Coronary artery (tissue), 2 donors: Measurements from ENCODE around the gene PDZD8.

Experiments used
- DNase-seq: peaks from one replicate; pipeline ENCODE4 v3.0.0-alpha.2; 2017; ENCODE audit warnings: low spot score
- H3K27ac ChIP-seq, 2 donors: fragments of 200-600 bp; sonication (generic); one replicate each; pipeline ENCODE4 v1.5.1; 2016 to 2019
- H3K4me3 ChIP-seq: fragments of 200-600 bp; sonication (generic); 2 replicates; pipeline ENCODE4 v1.5.1; 2016; ENCODE audit warnings: mild to moderate bottlenecking, moderate library complexity
- TF ChIP-seq, protein P1 (sequence below): fragments of 200-600 bp; sonication (generic); IDR thresholded peaks from one replicate; pipeline ENCODE4 v1.5.1; 2019; ENCODE audit warnings: antibody characterized with exemption

The PDZD8 gene

DNA sequence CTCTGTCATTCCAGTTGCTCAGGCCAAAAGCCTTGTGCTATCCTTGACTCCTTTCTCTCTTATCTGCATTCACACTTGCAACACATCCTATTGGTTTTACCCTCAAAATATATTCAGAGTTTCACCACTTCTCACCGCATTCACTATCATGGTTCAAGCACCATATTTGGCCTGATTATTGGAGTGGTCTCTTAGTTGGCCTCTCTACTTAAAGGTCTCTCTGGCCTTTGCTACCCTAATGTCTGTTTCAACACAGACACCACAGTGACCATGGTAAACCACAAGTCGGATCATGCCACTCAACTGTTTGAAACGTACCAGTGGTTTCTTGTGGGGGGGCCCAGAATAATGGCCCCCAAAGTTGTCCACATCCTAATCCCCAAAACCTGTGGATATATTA is 15.2 kb upstream of the PDZD8 start:
- TF ChIP-seq, protein P1, sequence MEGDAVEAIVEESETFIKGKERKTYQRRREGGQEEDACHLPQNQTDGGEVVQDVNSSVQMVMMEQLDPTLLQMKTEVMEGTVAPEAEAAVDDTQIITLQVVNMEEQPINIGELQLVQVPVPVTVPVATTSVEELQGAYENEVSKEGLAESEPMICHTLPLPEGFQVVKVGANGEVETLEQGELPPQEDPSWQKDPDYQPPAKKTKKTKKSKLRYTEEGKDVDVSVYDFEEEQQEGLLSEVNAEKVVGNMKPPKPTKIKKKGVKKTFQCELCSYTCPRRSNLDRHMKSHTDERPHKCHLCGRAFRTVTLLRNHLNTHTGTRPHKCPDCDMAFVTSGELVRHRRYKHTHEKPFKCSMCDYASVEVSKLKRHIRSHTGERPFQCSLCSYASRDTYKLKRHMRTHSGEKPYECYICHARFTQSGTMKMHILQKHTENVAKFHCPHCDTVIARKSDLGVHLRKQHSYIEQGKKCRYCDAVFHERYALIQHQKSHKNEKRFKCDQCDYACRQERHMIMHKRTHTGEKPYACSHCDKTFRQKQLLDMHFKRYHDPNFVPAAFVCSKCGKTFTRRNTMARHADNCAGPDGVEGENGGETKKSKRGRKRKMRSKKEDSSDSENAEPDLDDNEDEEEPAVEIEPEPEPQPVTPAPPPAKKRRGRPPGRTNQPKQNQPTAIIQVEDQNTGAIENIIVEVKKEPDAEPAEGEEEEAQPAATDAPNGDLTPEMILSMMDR, result no peak

DNA sequence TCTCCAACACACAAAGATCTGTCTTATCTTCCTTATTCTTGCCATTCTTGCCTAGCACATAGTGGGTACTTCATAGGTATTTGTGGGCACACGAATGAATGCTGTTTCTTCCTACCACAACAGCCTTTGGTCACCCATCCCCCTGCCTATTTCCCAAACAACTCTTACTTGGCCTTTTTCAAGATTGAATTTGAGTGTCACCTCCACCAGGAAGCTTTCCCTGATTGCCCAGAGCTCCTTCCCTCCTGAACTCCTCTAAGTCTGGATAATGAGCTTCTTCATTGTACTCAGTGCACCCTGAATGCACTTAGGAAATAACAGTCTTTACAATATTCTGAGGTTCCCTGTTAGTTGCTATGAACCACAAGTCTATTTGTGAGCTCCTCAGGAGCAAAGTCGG is 11.6 kb upstream of the PDZD8 start:
- TF ChIP-seq, protein P1, result no peak
- no peak overlapping the region for H3K4me3 ChIP-seq
- no peak for DNase-seq
- no peak overlapping the region for H3K27ac ChIP-seq

More for the DNA sequence above, 15.2 kb upstream of the PDZD8 start:
- DNase-seq, result no peak
- Histone ChIP-seq H3K27ac (no peak overlapping the region), H3K4me3 (no peak overlapping the region)

DNA sequence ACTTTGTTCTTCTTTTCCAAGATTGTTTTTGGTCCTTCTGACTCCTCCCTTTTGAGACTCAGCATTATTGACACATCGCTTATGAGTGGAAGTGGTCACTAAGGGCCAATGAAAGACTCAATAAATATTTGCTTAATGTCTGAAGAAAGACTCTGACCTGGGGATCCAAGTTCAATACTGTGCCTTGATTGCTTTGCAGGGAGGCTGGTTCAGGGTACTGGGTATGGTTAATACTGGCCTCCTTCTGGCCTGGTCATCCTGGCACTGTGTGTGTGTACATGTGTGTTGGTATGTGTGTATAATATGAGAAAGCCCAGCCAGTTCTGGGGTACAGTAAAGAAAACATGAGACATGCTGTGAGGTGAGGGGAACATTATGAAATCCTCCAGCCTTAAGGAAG is 7.6 kb upstream of the PDZD8 start:
- TF ChIP-seq, protein P1, result no peak
- H3K4me3 ChIP-seq, result no peak overlapping the region
- DNase-seq, result no peak
- H3K27ac ChIP-seq, result no peak overlapping the region

DNA sequence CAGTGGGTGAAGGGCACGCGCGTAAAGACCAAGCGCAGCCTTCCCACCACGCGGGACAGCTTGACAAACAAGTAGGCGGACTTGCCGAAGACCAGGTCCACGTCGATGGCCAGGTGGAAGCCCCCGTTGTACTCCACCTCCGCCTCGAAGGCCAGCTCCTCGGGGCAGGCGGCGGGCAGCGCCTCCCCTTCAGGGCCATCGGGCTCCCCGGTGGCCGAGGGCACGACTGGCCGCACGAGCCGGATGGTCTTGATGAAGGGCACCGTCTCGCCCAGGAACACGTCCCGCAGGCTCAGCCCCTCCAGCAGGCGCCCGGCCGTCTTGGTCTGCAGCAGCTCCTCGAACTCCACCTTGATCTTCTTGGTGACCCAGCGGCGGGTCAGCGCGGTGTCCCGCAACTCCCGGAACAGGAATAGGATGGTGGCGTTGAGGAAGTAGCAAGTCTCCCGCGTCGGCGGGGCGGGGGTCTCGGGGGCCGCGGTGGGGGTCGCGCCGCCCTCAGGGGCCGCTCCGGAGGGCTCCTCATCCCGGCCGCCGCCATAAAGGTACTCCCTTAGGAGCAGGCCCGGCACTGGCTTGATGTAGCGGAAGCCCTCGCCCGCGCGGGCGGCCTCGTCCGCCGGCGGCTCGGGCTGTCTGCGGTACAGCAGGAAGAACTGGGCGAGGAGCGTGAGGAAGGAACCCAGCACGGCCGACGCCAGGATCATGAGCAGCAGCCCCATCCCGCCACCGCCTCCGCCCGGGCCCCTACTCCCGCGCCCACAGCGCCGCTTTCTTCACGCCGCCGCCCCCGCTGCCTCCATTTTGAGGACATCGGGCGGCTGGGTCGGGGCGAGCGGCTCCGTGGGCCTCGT is 507 bp downstream of the PDZD8 start:
- Histone ChIP-seq H3K4me3 (peak overlapping the region; percentile 97), H3K27ac (peak overlapping the region; percentile 92 to 97)
- TF ChIP-seq, protein P1, result no peak
- DNase-seq, result peak; percentile 78

DNA sequence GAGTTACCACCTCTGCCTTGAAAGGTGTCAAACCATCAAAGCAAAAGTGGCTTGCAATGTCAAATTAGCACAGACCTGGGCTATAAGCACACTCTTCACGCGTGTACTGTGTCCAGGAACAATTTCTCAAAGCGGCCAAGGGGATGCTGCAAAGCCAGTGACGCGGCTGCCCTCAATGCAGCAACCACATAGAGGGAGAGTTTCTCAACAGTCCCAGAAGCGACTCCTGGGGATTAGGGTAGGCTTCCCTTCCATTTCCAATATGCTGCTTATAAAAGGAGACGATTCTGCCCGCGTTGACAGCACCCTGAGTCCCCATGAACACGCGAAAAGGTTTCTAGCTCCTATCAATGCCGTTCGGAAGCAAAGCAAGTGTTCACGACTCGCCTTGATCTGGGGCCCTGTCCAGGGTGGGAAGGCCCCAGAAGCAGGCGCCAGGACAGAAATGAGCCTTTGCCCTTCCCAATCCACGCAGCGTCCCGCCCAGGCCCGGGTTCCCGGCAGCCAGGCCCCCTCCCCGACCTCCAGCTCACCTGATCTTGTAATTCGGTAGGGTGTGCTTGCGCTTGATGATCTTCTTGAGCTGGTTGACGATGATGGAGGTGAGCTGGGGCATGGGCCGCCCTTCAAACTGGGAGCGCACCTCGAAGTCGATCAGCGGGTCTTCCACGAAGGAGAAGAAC is 1.3 kb downstream of the PDZD8 start:
- TF ChIP-seq, protein P1, result no peak
- Histone ChIP-seq H3K4me3 (peak overlapping the region; percentile 97), H3K27ac (peak overlapping the region; percentile 92 to 97)
- DNase-seq, result peak; percentile 79

DNA sequence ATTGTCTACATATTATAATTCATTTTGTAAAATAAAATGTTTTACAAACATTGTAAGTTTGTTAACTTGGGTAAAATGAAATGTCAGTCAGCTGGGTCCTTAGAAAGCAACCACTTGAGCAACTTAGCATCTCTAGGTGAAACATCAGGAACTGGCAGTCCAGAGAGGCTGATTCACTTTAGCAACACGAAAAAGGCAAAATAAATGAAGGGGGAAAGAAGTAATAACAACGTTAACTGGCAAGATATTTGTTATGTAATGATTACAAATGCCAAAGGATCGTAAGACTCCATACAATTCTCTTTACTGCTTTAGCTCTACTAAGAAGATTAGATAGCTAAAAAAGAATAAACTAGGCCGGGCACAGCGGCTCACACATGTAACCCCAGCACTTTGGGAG is 5.0 kb downstream of the PDZD8 start:
- DNase-seq, result no peak
- no peak overlapping the region for H3K27ac ChIP-seq
- H3K4me3 ChIP-seq, result no peak overlapping the region
- TF ChIP-seq, protein P1, result no peak
